ENCODE data around the gene STX1A.
A peak's percentile ranks its signal among the peaks of the same experiment; 100 is the strongest.

STX1A gene

GRCh38 chr7:73702226-73702625 lies 17.2 kb downstream of the STX1A start:
- H3K4me3 ChIP-seq (replicated peaks; ENCODE audit: low read depth, low read length): no peak overlapping the region
- no peak for TF ChIP-seq CTCF (IDR thresholded peaks at IDR 0.05; ENCODE audit: low read length, missing control alignments)
- DNase-seq (ENCODE audit: low read depth): no peak

- DNase-seq (ENCODE audit: low read depth): peak; percentile 48
- H3K4me3 ChIP-seq (replicated peaks; ENCODE audit: low read depth, low read length): no peak overlapping the region
- peak; percentile 62 for TF ChIP-seq CTCF (IDR thresholded peaks at IDR 0.05; ENCODE audit: low read length, missing control alignments)
Observed at GRCh38 chr7:73701357-73701995, 18.0 kb downstream of the STX1A start.

GRCh38 chr7:73700581-73701134 lies 18.8 kb downstream of the STX1A start:
- DNase-seq (ENCODE audit: low read depth): no peak
- no peak overlapping the region for H3K4me3 ChIP-seq (replicated peaks; ENCODE audit: low read depth, low read length)
- no peak for TF ChIP-seq CTCF (IDR thresholded peaks at IDR 0.05; ENCODE audit: low read length, missing control alignments)

GRCh38 chr7:73700069-73700423 lies 19.4 kb downstream of the STX1A start:
- H3K4me3 ChIP-seq (replicated peaks; ENCODE audit: low read depth, low read length): no peak overlapping the region
- no peak for DNase-seq (ENCODE audit: low read depth)
- TF ChIP-seq CTCF (IDR thresholded peaks at IDR 0.05; ENCODE audit: low read length, missing control alignments): no peak

GRCh38 chr7:73699370-73700068 lies 19.9 kb downstream of the STX1A start:
- H3K4me3 ChIP-seq (replicated peaks; ENCODE audit: low read depth, low read length): no peak overlapping the region
- no peak for TF ChIP-seq CTCF (IDR thresholded peaks at IDR 0.05; ENCODE audit: low read length, missing control alignments)
- DNase-seq (ENCODE audit: low read depth): no peak

- no peak overlapping the region for H3K4me3 ChIP-seq (replicated peaks; ENCODE audit: low read depth, low read length)
- TF ChIP-seq CTCF (IDR thresholded peaks at IDR 0.05; ENCODE audit: low read length, missing control alignments): no peak
- no peak for DNase-seq (ENCODE audit: low read depth)
Observed at GRCh38 chr7:73698410-73698809, 21.1 kb downstream of the STX1A start.

Measured in fibroblast of pulmonary artery (primary cell).